Fibroblast of pulmonary artery (primary cell): Measurements from ENCODE around the gene SEC61G.

Source experiments
- DNase-seq: peaks from one replicate; pipeline ENCODE4 v3.0.0-alpha.2; 2010; ENCODE audit warnings: low read depth
- H3K4me3 ChIP-seq: replicated peaks from 2 replicates; pipeline ENCODE4 v1.5.1; 2011; ENCODE audit warnings: low read depth, mild to moderate bottlenecking, control low read depth, low read length, moderate library complexity
- CTCF ChIP-seq: IDR thresholded peaks from 2 replicates; pipeline ENCODE4 v1.5.1; 2011; ENCODE audit warnings: mild to moderate bottlenecking, control low read depth, low read length, inconsistent platforms; ENCODE audit errors: missing control alignments

Gene SEC61G

DNA sequence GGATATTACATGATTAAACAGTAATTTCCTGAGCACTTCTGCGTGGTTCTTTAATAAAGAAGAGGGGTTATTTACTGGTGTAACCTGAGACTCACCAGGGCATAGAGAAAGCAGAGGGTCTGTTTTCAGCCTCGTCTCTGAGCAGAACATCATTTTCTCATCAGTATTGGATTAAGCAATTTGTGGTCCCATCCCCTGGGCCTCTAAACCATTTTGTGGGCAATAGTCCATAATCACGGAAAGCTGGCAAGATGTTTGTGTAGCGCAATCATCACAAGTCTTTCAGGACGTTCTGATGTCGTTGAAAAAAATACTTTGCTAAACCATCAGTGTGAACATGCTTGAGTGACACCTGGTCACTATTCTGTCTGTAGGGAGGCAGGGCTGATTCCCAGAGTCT lies 37.1 kb upstream of the SEC61G start:
- H3K4me3 ChIP-seq = no peak overlapping the region
- DNase-seq = peak; percentile 21
- no peak for TF ChIP-seq CTCF

DNA sequence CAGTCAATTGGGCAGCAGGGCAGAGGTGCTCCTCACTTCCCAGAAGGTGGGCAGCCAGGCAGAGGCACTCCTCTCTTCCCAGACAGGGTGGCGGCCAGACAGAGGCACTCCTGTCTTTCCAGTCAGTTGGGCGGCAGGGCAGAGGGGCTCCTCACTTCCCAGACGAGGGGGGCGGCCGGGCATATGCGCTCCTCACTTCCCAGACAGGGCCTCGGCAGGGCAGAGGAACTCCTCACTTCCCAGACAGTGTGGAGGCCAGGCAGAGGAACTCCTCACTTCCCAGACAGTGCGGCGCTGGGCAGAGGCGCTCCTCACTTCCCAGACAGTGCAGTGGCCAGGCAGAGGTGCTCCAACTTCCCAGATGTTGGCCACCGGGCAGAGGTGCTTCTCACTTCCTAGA lies 33.4 kb upstream of the SEC61G start:
- no peak overlapping the region for H3K4me3 ChIP-seq
- no peak for TF ChIP-seq CTCF
- no peak for DNase-seq

- peak; percentile 88 for DNase-seq
- peak; percentile 85 for TF ChIP-seq CTCF
- H3K4me3 ChIP-seq = no peak overlapping the region
Observed at GRCh38 chr7:54788664-54789063, 29.7 kb upstream of the SEC61G start.

DNA sequence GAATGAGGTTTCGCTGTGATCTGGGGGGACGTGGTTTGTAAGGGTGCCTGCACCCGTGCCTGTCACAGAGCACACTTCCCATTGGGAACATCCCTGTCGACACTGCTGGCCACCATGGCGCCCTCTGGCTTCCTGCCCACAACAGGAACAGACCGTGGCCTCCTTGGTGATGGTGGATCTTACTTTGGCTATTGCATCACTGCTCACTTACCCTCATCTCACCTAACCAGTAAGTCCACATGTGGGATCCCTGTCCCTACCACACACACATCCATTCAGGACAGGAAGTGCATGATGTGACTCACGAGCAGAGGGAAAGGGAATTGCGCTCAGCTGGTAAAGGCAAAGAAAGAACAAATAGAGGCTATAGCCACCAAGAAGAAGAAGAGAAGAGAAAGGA lies 26.2 kb upstream of the SEC61G start:
- H3K4me3 ChIP-seq = no peak overlapping the region
- peak; percentile 8 for DNase-seq
- no peak for TF ChIP-seq CTCF

- H3K4me3 ChIP-seq = no peak overlapping the region
- TF ChIP-seq CTCF = no peak
- no peak for DNase-seq
Observed at GRCh38 chr7:54783952-54784351, 24.9 kb upstream of the SEC61G start.

- no peak overlapping the region for H3K4me3 ChIP-seq
- TF ChIP-seq CTCF = no peak
- no peak for DNase-seq
Observed at GRCh38 chr7:54782829-54783228, 23.8 kb upstream of the SEC61G start.

DNA sequence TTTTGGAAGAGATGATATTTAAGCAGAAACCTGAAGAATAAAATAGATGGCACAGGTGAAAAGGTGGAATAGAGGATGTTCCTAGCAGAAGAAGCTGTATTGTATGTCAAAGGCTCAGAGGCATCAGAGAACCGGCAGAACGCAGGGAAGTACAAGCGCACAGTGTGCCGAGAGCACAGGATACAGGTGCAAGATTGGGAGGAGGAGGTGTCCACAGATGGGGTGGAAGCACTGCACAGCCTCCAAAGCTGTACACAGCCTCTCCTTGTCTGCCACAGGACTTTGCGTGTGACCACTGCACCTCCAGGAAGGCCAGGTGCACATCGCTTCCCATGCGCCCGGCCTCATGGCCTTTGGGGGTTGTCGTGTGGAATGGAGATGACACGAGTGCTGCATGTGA lies 23.3 kb upstream of the SEC61G start:
- no peak for DNase-seq
- no peak for TF ChIP-seq CTCF
- H3K4me3 ChIP-seq = no peak overlapping the region
